GM12878 (cell line): ENCODE measurements around the gene ZNF771. TPM values are rescaled to one million over a fixed set of nuclear protein-coding genes. Genes with fewer than 3 reads are reported as not detected.

Source experiments
- GATAD2B ChIP-seq: fragments of 450-650 bp; conservative IDR thresholded peaks from 2 replicates; pipeline ENCODE4 v1.6.1; 2017; ENCODE audit warnings: low read depth, mild to moderate bottlenecking, moderate library complexity
- IKZF2 ChIP-seq, 2 experiments: fragments of 450-650 bp; IDR thresholded peaks; 2 replicates each; pipeline ENCODE4 v1.6.1; 2017; ENCODE audit warnings: mild to moderate bottlenecking in 2 of 2, moderate library complexity in 2 of 2
- MEF2A ChIP-seq: IDR thresholded peaks from 2 replicates; pipeline ENCODE4 v1.6.1; 2011; ENCODE audit warnings: low read depth, mild to moderate bottlenecking, low read length, moderate library complexity; ENCODE audit not compliant: insufficient read depth
- NFYB ChIP-seq: IDR thresholded peaks from 2 replicates; pipeline ENCODE4 v1.6.1; 2011; ENCODE audit warnings: low read depth, mild to moderate bottlenecking, low read length, improper control_type of control experiment, moderate library complexity; ENCODE audit not compliant: insufficient read depth
- RAD21 ChIP-seq: IDR thresholded peaks from 2 replicates; pipeline ENCODE4 v1.6.1; 2011; ENCODE audit warnings: mild to moderate bottlenecking, low read depth, low read length, moderate library complexity; ENCODE audit not compliant: insufficient read depth
- SREBF1 ChIP-seq: IDR thresholded peaks from 2 replicates; pipeline ENCODE4 v1.6.1; 2012; ENCODE audit warnings: mild to moderate bottlenecking, low read length
- TARDBP ChIP-seq: IDR thresholded peaks from 2 replicates; pipeline ENCODE4 v1.6.1; 2016; ENCODE audit warnings: borderline replicate concordance
- polyA plus RNA-seq, 11 experiments: library from polyadenylated mRNA; depleted of rRNA in 4 of 11; unstranded in 6 of 11; stranded (reverse) in 5 of 11; fragments of >200 nt; fragmentation: Nextera tagmentation in 4 of 11; fragmentation: Illumina TruSeq in 1 of 11; extraction: Ambion mirVana in 4 of 11; extraction: Trizol in 1 of 11; gene quantifications; 1 replicate in 1 of 11; 2 replicates in 10 of 11; pipeline versions ENCODE4 v1.2.1 to v1.2.3, GENCODE V29; 2011 to 2016; ENCODE audit warnings: inconsistent platforms in 2 of 11, missing spikeins in 2 of 11, low read depth in 1 of 11
- total RNA-seq, 4 experiments: library from RNA; depleted of rRNA in 3 of 4; stranded (reverse); fragments of >200 nt in 3 of 4; fragmentation: Illumina TruSeq in 1 of 4; extraction: Trizol in 1 of 4; gene quantifications; 2 replicates each; pipeline versions ENCODE4 v1.2.1 to v1.2.3, GENCODE V29; 2013 to 2021
- TF ChIP-seq, protein P1 (sequence below): IDR thresholded peaks from 2 replicates; pipeline ENCODE4 v1.6.1; 2011; ENCODE audit warnings: low read depth, mild to moderate bottlenecking, low read length, moderate library complexity, borderline replicate concordance; ENCODE audit errors: extremely low read depth
- TF ChIP-seq, protein P2 (sequence below): fragments of 450-650 bp; IDR thresholded peaks from 2 replicates; pipeline ENCODE4 v1.6.1; 2016; ENCODE audit warnings: mild to moderate bottlenecking, moderate library complexity, borderline replicate concordance

Gene ZNF771
- total and polyA plus RNA-seq, 10 of the 15 experiments (the other 5 are each of a cell fraction or from before 2014, with no cell fraction given), result 0.98 to 7.6 (median 3.7) TPM

DNA sequence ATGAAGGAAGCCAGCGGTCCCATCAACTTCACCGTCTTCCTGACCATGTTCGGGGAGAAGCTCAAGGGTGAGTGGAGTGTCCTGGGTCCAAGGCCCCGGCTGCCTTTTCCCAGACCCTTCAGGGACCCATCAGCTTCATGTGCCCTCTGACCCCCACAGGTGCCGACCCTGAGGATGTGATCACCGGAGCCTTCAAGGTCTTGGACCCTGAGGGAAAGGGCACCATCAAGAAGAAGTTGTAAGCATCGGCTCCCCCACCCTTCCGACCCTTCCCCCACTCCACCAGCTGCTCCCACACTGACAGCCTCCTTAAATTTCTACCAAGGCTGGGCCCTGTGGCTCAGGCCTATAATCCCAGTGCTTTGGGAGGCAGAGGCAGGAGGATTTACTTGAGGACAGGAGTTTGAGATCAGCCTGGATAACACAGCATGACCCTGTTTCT lies 30.9 kb upstream of the ZNF771 start (continued):
- TF ChIP-seq, protein P1, sequence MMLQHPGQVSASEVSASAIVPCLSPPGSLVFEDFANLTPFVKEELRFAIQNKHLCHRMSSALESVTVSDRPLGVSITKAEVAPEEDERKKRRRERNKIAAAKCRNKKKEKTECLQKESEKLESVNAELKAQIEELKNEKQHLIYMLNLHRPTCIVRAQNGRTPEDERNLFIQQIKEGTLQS, result no peak
- no peak for TF ChIP-seq TARDBP
- no peak for TF ChIP-seq IKZF2 (IDR thresholded peaks at IDR 0.05)
- no peak for TF ChIP-seq SREBF1
- TF ChIP-seq MEF2A, result no peak
- TF ChIP-seq GATAD2B, result no peak
- no peak for TF ChIP-seq RAD21
- TF ChIP-seq, protein P2, sequence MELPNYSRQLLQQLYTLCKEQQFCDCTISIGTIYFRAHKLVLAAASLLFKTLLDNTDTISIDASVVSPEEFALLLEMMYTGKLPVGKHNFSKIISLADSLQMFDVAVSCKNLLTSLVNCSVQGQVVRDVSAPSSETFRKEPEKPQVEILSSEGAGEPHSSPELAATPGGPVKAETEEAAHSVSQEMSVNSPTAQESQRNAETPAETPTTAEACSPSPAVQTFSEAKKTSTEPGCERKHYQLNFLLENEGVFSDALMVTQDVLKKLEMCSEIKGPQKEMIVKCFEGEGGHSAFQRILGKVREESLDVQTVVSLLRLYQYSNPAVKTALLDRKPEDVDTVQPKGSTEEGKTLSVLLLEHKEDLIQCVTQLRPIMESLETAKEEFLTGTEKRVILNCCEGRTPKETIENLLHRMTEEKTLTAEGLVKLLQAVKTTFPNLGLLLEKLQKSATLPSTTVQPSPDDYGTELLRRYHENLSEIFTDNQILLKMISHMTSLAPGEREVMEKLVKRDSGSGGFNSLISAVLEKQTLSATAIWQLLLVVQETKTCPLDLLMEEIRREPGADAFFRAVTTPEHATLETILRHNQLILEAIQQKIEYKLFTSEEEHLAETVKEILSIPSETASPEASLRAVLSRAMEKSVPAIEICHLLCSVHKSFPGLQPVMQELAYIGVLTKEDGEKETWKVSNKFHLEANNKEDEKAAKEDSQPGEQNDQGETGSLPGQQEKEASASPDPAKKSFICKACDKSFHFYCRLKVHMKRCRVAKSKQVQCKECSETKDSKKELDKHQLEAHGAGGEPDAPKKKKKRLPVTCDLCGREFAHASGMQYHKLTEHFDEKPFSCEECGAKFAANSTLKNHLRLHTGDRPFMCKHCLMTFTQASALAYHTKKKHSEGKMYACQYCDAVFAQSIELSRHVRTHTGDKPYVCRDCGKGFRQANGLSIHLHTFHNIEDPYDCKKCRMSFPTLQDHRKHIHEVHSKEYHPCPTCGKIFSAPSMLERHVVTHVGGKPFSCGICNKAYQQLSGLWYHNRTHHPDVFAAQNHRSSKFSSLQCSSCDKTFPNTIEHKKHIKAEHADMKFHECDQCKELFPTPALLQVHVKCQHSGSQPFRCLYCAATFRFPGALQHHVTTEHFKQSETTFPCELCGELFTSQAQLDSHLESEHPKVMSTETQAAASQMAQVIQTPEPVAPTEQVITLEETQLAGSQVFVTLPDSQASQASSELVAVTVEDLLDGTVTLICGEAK, result no peak
- no peak for TF ChIP-seq NFYB
